ENCODE measurements around the gene SYNGR1. TPM values are rescaled to one million over a fixed set of nuclear protein-coding genes. Genes with fewer than 3 reads are reported as not detected.

The SYNGR1 gene
- polyA plus RNA-seq, 1 donor from 2014 or later, result 9.1 TPM

DNA sequence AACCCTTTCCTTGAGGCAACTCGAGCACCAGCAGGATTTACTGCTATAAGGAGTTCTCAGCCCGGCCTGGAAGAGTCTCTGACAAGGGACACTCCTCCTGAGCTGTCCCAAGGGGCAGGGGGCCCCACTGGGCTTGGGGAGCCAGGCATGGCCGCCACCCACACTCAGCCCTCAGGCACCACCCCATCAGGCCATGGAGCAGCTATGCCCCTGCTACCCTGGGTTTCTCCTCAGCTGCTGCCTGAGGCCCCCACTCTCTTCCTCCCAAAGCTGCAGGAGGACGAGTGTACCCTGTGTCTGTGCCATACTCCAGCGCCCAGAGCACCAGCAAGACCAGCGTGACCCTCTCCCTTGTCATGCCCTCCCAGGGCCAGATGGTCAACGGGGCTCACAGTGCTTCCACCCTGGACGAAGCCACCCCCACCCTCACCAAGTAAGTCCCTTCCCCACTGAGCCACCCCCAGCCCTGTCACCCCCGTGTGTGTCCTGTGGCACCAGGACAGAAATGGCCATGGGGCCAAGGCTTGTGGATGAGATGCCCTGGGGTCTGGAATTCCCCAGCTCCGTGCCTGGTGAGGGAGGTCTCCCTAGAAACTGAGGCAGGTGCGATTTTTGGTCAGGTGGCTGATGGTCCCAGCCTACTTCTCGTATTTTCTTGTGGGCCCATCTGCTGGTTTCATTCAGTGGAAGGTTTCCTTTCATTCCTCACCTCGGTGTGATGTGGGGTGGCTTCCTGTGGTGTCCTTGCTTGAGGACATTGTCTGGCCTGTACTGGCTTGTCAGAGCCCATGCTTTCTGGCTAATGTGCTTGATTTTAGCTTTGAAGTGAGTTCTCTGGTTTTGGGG lies 78.2 kb downstream of the SYNGR1 start:
- peaks cover 4% of the 10 kb centered on the region for H3K36me3 Mint-ChIP-seq

DNA sequence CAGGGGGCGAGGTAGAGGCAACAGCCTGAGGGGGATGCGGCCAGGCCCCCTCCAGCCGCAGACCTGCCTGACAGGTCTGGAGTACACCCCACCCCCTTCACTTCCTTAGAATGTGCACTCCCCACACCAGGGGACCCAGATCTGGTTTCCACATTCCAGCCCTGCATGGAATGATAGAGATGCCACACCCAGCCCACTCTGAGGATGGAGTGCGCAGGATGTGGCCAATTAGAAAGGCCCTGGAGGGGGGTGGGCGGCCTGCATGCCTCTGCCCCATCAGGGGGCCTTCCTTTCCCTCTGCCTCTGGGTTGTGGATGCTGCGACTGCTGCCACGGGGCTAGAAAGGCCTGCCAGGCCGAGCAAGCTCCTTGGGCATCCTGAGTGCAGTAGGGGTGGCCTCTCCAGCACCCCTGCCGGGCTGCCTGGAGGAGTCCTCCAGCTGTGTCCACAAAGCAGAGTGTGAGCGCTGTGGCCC lies 78.8 kb downstream of the SYNGR1 start:
- H3K27me3 Mint-ChIP-seq, result no peaks in the 10 kb centered on the region
- no peaks in the 10 kb centered on the region for H3K9me3 Mint-ChIP-seq
- no peak overlapping the region for H3K4me3 Mint-ChIP-seq
- no peak overlapping the region for H3K27ac Mint-ChIP-seq
- H3K36me3 Mint-ChIP-seq, result peaks cover 4% of the 10 kb centered on the region
- no peaks in the 10 kb centered on the region for H3K4me1 Mint-ChIP-seq

More for the DNA sequence above, 78.2 kb downstream of the SYNGR1 start:
- H3K4me1 Mint-ChIP-seq, result no peaks in the 10 kb centered on the region
- no peak overlapping the region for H3K4me3 Mint-ChIP-seq
- H3K9me3 Mint-ChIP-seq, result no peaks in the 10 kb centered on the region
- H3K27me3 Mint-ChIP-seq, result no peaks in the 10 kb centered on the region
- no peak overlapping the region for H3K27ac Mint-ChIP-seq

DNA sequence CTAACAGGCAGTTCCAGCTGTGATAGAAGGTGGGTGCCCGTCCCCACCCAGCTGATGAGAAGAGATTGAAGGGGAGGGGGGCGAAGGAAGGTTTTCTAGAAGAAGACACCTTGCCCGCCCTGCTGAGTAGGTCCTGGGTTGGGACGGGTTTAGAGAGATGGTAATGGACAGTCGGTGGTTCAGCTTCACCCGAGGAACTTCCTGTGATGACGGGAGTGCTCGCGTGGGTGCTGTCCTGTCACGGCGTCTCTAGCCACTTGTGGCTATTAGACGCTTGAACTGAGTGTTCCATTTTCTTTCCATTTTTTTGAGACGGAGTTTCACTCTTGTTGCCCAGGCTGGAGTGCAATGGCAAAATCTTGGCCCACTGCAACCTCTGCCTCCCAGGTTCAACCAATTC lies 79.4 kb downstream of the SYNGR1 start:
- H3K27me3 Mint-ChIP-seq, result no peaks in the 10 kb centered on the region
- no peaks in the 10 kb centered on the region for H3K4me1 Mint-ChIP-seq
- no peaks in the 10 kb centered on the region for H3K9me3 Mint-ChIP-seq
- H3K27ac Mint-ChIP-seq, result no peak overlapping the region
- H3K36me3 Mint-ChIP-seq, result peaks cover 4% of the 10 kb centered on the region
- H3K4me3 Mint-ChIP-seq, result no peak overlapping the region

DNA sequence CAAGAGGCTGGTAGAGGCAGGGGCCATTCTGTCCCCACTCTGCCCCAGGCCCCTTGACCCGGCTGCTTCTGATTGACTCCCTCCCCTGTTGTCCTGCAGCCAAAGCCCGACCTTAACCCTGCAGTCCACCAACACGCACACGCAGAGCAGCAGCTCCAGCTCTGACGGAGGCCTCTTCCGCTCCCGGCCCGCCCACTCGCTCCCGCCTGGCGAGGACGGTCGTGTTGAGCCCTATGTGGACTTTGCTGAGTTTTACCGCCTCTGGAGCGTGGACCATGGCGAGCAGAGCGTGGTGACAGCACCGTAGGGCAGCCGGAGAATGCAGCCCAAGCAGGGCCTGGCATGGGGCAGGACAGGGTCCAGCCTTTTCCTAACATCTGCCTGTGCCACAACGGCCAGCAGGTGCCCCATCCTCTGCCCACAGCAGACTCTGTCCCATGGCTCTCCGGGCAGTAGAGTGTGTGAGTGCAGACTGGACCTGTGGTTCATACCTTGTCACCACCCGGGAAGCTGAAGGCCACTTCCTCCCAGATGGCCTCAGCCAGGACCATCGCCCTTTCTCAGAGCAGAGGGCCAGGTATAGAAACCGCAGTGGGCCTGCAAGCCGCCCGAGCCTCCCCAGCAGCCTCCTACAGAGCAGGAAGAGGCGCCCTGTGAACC lies 80.3 kb downstream of the SYNGR1 start:
- Mint-ChIP-seq H3K4me1 (no peaks in the 10 kb centered on the region), H3K27ac (no peak overlapping the region), H3K4me3 (no peak overlapping the region), H3K27me3 (no peaks in the 10 kb centered on the region), H3K9me3 (no peaks in the 10 kb centered on the region), H3K36me3 (peaks cover 4% of the 10 kb centered on the region)

DNA sequence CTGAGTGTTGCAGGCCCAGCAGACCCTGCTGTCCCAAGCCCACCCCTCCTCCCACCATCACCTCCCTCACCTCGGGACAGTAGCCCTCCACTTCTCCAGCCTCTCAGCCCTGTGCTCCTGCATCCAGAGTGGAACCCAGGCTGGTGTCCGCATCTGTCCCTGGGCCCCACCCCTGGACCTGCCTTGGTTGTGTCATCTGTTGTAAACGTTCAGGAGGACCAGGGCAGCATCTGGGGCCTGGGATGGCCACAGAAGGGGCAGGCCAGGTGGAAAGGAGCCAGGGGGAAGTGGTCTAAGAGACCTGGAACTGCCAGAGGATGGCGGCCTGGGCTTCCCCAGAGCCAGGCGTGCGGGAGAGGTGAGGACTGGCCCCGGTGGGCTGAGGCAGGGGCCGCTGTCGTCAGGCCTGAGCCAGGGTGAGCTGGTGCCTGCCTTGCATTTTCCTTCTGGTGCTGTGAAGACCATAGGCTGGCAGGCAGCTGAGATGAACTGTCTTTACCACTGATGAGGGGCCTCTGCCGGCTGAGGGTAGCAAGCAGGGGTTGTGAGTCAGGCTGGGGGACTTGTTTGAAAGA lies 80.9 kb downstream of the SYNGR1 start:
- Mint-ChIP-seq H3K9me3 (no peaks in the 10 kb centered on the region), H3K27ac (no peak overlapping the region), H3K4me1 (no peaks in the 10 kb centered on the region), H3K4me3 (no peak overlapping the region), H3K36me3 (peaks cover 4% of the 10 kb centered on the region), H3K27me3 (no peaks in the 10 kb centered on the region)

DNA sequence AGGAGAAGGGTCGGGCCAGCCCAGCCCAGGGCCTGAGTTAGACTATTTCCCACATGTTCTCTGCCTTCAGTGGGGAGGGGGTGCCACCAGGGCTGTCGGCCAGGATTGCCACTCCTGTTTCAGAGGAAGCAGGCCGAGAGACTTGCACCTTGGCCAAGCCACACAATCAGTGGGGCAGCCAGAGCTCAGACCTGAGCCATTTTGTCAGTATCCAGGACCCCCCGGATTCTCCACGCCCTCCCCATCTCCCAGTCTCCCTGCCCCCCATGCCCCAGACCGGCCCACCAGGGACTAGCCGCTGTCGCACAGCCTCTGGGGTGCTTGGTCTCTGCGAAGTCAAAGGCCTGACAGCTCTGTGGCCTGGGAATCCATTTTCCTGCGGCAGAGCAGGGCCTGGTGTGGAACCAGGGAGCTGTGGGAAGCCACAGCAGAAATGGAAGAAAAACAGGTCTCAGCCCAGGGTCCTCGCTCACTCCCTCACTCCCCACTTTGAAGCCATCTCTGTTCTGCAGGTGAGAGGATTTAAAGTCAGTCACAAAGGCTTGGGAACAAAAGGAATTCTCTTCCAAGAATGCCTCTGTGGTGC lies 81.5 kb downstream of the SYNGR1 start:
- Mint-ChIP-seq H3K27ac (no peak overlapping the region), H3K36me3 (peaks cover 4% of the 10 kb centered on the region), H3K4me3 (no peak overlapping the region), H3K27me3 (no peaks in the 10 kb centered on the region), H3K4me1 (no peaks in the 10 kb centered on the region), H3K9me3 (no peaks in the 10 kb centered on the region)

DNA sequence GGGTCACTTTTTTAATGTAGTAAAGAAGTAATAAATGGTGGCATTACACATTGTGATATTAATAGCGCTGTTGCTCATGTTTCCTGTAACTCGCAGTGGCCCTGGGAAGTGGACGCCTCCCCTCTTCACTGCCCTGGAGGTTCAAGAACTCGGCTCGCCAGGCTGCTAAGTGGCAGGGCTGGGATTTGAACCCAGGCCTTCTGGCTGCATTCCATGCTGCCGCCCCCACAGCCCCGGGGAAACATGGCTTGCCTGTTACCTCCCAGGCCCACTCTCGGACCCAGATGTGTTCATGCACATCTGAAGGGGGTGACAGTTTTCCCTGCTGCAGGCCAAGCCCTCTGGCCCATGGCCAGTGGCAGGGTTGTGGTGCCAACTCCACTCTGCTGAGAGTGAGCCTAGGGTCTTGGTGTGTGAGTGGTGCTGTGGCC lies 82.0 kb downstream of the SYNGR1 start:
- Mint-ChIP-seq H3K9me3 (no peaks in the 10 kb centered on the region), H3K4me1 (no peaks in the 10 kb centered on the region), H3K4me3 (no peak overlapping the region), H3K36me3 (peaks cover 4% of the 10 kb centered on the region), H3K27me3 (no peaks in the 10 kb centered on the region), H3K27ac (no peak overlapping the region)

DNA sequence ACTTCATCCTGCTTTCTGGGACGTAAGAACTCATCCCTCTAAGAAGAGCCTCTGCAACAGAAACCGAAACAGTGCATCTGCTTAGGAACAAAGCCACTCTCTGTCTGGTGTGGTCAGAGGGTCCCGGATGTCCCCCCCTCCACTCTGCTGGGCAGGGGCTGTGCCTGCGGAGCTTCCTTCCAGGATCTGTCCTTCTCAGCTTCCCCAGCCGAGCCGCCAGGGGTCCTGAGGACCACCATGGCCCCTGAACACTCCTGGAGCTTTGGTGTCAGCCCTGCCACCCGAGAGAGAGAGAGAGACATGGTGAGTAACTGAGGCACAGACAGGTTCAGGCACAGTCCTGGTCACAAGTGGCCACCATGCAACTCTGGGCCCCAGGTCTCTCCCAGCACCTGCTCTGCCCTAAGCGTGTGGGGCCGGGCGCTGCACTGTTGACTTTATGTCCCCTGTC lies 82.6 kb downstream of the SYNGR1 start:
- H3K27me3 Mint-ChIP-seq, result no peaks in the 10 kb centered on the region
- no peak overlapping the region for H3K4me3 Mint-ChIP-seq
- H3K27ac Mint-ChIP-seq, result no peak overlapping the region
- H3K36me3 Mint-ChIP-seq, result peaks cover 4% of the 10 kb centered on the region
- H3K9me3 Mint-ChIP-seq, result no peaks in the 10 kb centered on the region
- peaks cover 4% of the 10 kb centered on the region in 3 donors for H3K4me1 Mint-ChIP-seq

DNA sequence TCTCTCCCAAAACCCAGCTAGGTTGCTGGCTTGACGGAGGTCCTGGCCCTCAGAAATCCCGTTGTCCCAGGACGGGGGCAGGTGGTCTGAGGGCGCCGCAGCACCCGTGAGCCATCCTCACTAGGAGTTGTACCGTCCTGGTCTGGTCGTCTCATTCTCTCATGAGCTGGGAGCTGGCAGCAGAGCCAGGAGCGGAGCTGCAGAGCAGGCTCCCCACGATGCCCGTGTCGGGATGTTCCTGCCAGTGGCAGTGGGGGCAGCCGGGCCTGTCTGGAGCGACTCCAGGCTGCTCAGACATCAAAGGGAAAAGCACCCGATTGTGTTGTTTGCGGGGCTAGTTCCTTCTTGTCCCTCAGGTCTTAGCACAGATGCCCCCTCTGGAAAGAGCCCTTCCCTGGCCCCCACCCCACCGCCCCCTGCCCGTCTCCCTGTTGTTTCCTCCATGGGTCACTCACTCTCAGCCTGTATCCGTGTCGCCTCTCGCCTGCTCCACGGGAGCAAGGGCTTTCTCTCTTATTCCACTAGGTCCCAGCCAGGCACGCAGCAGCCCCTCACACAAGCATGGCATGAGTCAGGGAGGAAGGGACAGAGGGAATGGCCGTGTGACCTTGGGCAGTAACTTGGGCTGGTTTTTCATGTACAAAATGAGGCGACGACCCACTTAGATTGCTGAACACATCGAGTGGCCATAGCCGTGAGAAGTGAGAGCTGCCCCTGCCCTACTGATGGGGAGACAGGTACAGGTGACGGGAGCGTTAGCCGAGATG lies 83.9 kb downstream of the SYNGR1 start:
- Mint-ChIP-seq H3K4me1 (peaks cover 7 to 9% (median 8%) of the 10 kb centered on the region in 3 donors), H3K9me3 (no peaks in the 10 kb centered on the region), H3K27ac (no peak overlapping the region), H3K27me3 (no peaks in the 10 kb centered on the region), H3K36me3 (peaks cover 4% of the 10 kb centered on the region), H3K4me3 (no peak overlapping the region)

DNA sequence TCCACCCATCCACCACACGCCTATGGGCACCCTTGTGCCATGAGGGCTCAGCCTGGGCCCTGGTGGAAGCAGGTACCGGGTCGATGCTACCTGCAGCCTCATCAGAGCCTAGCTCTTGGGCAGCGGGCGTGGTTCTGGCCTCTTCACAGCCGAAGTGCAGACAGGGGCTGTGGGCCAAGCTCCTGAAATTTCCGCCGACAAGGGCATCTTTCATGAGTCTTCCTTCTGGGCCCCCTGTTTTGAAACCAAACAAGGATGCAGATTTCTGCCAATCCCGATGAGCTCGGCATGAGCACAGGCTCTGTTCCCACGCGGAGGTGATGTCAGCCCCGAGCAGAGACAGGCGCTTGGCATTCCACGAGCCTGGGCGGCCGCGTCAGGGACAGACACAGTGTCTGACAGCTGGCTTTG lies 84.5 kb downstream of the SYNGR1 start:
- Mint-ChIP-seq H3K27me3 (no peaks in the 10 kb centered on the region), H3K4me3 (no peak overlapping the region), H3K9me3 (no peaks in the 10 kb centered on the region), H3K27ac (no peak overlapping the region), H3K4me1 (peaks cover 9 to 13% (median 12%) of the 10 kb centered on the region in 3 donors), H3K36me3 (peaks cover 4% of the 10 kb centered on the region)

DNA sequence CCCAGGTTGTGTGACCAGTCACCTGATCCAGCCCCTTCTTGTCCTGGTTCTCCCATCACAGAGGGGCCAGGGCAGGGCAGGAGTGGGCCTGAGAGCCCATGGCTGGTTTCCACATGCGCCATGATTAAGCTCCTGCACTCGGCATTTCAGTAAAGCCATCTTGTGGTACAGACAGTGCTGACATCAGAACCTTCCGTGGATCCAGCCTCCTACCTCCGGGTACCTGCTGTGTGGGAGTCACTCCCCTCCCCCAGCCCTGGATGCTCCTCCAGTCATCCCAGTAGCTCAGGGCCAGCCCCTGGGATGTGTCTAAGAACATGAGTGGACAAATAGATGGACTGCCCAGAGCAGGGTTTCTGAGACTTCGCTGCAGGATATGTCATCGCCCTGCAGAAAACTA lies 84.9 kb downstream of the SYNGR1 start:
- no peak overlapping the region for H3K27ac Mint-ChIP-seq
- H3K36me3 Mint-ChIP-seq, result peaks cover 4% of the 10 kb centered on the region
- no peaks in the 10 kb centered on the region for H3K9me3 Mint-ChIP-seq
- no peak overlapping the region for H3K4me3 Mint-ChIP-seq
- no peaks in the 10 kb centered on the region for H3K27me3 Mint-ChIP-seq
- H3K4me1 Mint-ChIP-seq, result peaks cover 12 to 16% (median 15%) of the 10 kb centered on the region in 3 donors

Other genes with a start within 250 kb of the SYNGR1 start
- 35.4 TPM for gene CBX7, start 197.3 kb upstream of the SYNGR1 start, polyA plus RNA-seq
- gene PDGFB, start 105.0 kb upstream of the SYNGR1 start, polyA plus RNA-seq, result 0.24 TPM
- gene RPL3, start 30.4 kb upstream of the SYNGR1 start, polyA plus RNA-seq, result 4,030 TPM
- 2.7 TPM for gene TAB1, start 49.8 kb downstream of the SYNGR1 start, polyA plus RNA-seq
- gene MGAT3, start 107.0 kb downstream of the SYNGR1 start, polyA plus RNA-seq, result 2.1 TPM
- gene MIEF1, start 152.3 kb downstream of the SYNGR1 start, polyA plus RNA-seq, result 24.8 TPM
- gene ATF4, start 170.6 kb downstream of the SYNGR1 start, polyA plus RNA-seq, result 186 TPM
- gene RPS19BP1, start 182.8 kb downstream of the SYNGR1 start, polyA plus RNA-seq, result 156 TPM
- 0.04 TPM for gene CACNA1I, start 220.8 kb downstream of the SYNGR1 start, polyA plus RNA-seq